SK-N-MC (cell line): ENCODE results near the gene SMAD4.

ENCODE experiments used
- EZH2 ChIP-seq: fragments of 200-600 bp; sonication (generic); IDR thresholded peaks from one replicate; pipeline ENCODE4 v1.6.1; 2017; ENCODE audit warnings: antibody characterized with exemption
- FOXP2 ChIP-seq: optimal IDR thresholded peaks from 2 replicates; pipeline ENCODE3; 2011; ENCODE audit warnings: mild to moderate bottlenecking, moderate library complexity; ENCODE audit not compliant: insufficient read depth; ENCODE audit errors: extremely low read length, control extremely low read depth
- POLR2AphosphoS5 ChIP-seq: IDR thresholded peaks from 2 replicates; pipeline ENCODE4 v1.6.1; 2012; ENCODE audit warnings: mild to moderate bottlenecking, low read depth, low read length, borderline replicate concordance

DNA sequence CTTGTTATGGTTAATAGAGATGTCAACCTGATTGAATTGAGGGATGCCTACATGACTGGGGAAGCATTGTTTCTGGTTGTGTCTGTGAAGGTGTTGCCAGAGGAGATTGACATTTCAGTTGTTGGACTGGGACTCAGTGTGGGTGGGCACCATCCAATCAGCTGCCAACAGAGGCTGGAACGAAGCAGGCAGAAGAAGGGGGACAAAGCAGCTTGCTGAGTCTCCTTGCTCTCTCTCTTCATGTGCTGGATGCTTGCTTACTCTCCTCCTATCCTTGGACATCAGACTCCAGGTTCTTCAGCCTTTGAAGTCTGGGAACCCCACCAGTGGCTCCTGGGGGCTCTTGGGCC, 22.2 kb upstream of the SMAD4 start:
- TF ChIP-seq EZH2 (no peak), POLR2AphosphoS5 (no peak), FOXP2 (no peak)
